ENCODE measurements around the gene DPP6. TPM values are rescaled to one million over a fixed set of nuclear protein-coding genes. Genes with fewer than 3 reads are reported as not detected.

The DPP6 gene
- total RNA-seq, 2 experiments from 2014 or later = not detected

GRCh38 chr7:154436560-154436959, 384.4 kb downstream of the DPP6 start:
- no peak for DNase-seq
- ATAC-seq = no peak

GRCh38 chr7:154437234-154437633, 385.0 kb downstream of the DPP6 start:
- Mint-ChIP-seq H3K27me3 (no peaks in the 10 kb centered on the region), H3K9me3 (ENCODE audit: low read depth) (peaks cover 3% of the 10 kb centered on the region), H3K27ac (no peak overlapping the region), H3K36me3 (ENCODE audit: low read depth) (no peaks in the 10 kb centered on the region), H3K4me1 (no peaks in the 10 kb centered on the region), H3K4me3 (no peak overlapping the region)
- intact Hi-C loops (cut with DNase I, micrococcal nuclease) = no loop called here
- CTCF ChIA-PET = no interaction called here
- POLR2A ChIA-PET = no interaction called here
- DNase-seq (no peak), ATAC-seq (no peak)

More at GRCh38 chr7:154436560-154436959, 384.4 kb downstream of the DPP6 start:
- POLR2A ChIA-PET = no interaction called here
- H3K27ac Mint-ChIP-seq = no peak overlapping the region
- H3K9me3 Mint-ChIP-seq (ENCODE audit: low read depth) = peaks cover 3% of the 10 kb centered on the region
- H3K4me1 Mint-ChIP-seq = no peaks in the 10 kb centered on the region
- H3K27me3 Mint-ChIP-seq = no peaks in the 10 kb centered on the region
- H3K36me3 Mint-ChIP-seq (ENCODE audit: low read depth) = no peaks in the 10 kb centered on the region
- CTCF ChIA-PET = no interaction called here
- no peak overlapping the region for H3K4me3 Mint-ChIP-seq
- intact Hi-C loops (cut with DNase I, micrococcal nuclease) = no loop called here

GRCh38 chr7:154438571-154439367, 386.6 kb downstream of the DPP6 start:
- ChIA-PET POLR2A (no interaction called here), CTCF (no interaction called here)
- H3K4me1 Mint-ChIP-seq = no peaks in the 10 kb centered on the region
- H3K27ac Mint-ChIP-seq = no peak overlapping the region
- no peak overlapping the region for H3K4me3 Mint-ChIP-seq
- ATAC-seq = no peak
- intact Hi-C loops (cut with DNase I, micrococcal nuclease) = no loop called here
- no peak for DNase-seq
- H3K9me3 Mint-ChIP-seq (ENCODE audit: low read depth) = peaks cover 6% of the 10 kb centered on the region
- no peaks in the 10 kb centered on the region for H3K27me3 Mint-ChIP-seq
- H3K36me3 Mint-ChIP-seq (ENCODE audit: low read depth) = no peaks in the 10 kb centered on the region

DNA sequence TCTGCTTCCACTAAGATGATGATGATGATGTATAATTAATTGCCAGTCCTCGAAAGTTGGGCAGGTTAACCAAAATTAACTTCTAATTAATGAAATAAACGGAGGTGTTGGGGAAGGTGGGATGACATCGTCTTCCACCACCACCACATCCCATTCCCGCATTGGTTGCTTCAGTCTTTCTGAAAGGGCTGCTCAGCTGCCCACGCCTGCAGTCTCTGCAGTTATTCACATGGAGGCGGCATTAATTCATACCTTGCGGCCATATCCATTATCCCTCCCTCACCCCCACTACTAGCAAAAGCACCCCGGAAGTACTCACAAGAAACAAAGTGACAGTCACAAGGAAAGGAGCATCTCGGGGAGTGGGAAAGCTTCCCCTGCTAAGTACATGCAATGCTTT, 387.9 kb downstream of the DPP6 start:
- ATAC-seq = no peak
- ChIA-PET CTCF (no interaction called here), POLR2A (no interaction called here)
- Mint-ChIP-seq H3K9me3 (ENCODE audit: low read depth) (peaks cover 6% of the 10 kb centered on the region), H3K36me3 (ENCODE audit: low read depth) (no peaks in the 10 kb centered on the region), H3K27me3 (no peaks in the 10 kb centered on the region), H3K27ac (no peak overlapping the region), H3K4me1 (no peaks in the 10 kb centered on the region), H3K4me3 (no peak overlapping the region)
- DNase-seq = no peak
- intact Hi-C loops (cut with DNase I, micrococcal nuclease) = no loop called here

GRCh38 chr7:154440651-154441050, 388.5 kb downstream of the DPP6 start:
- H3K9me3 Mint-ChIP-seq (ENCODE audit: low read depth) = peaks cover 9% of the 10 kb centered on the region
- no peaks in the 10 kb centered on the region for H3K36me3 Mint-ChIP-seq (ENCODE audit: low read depth)
- H3K4me1 Mint-ChIP-seq = no peaks in the 10 kb centered on the region
- DNase-seq = no peak
- H3K4me3 Mint-ChIP-seq = no peak overlapping the region
- no peak for ATAC-seq
- intact Hi-C loops (cut with DNase I, micrococcal nuclease) = no loop called here
- ChIA-PET CTCF (no interaction called here), POLR2A (no interaction called here)
- no peak overlapping the region for H3K27ac Mint-ChIP-seq
- H3K27me3 Mint-ChIP-seq = no peaks in the 10 kb centered on the region

GRCh38 chr7:154441811-154442210, 389.6 kb downstream of the DPP6 start:
- ATAC-seq = no peak
- POLR2A ChIA-PET = no interaction called here
- intact Hi-C loops (cut with DNase I, micrococcal nuclease) = no loop called here

DNA sequence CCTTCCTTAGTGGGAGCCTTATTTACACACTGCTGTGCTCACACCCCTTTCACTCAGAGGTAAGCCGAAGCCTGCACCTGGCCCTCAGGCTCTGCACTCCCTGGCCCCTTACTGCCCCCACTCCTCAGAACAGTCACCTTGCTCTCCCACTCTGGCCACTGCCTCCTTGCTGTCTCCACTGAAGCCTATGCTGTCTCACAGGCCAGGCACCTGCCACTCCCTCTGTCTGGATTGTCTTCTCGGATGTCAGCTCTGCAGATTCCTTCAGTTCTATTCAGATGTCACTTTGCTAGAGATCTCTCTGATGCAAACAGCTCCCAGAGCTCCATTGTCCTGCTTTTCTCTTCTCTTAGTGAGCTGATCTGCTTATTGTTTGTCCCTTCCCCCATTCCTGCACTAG, 390.7 kb downstream of the DPP6 start:
- ATAC-seq = no peak
- H3K4me3 Mint-ChIP-seq = no peak overlapping the region
- no peak overlapping the region for H3K27ac Mint-ChIP-seq
- no peak for DNase-seq
- POLR2A ChIA-PET = no interaction called here
- H3K36me3 Mint-ChIP-seq (ENCODE audit: low read depth) = no peaks in the 10 kb centered on the region
- H3K27me3 Mint-ChIP-seq = no peaks in the 10 kb centered on the region
- H3K4me1 Mint-ChIP-seq = no peaks in the 10 kb centered on the region
- H3K9me3 Mint-ChIP-seq (ENCODE audit: low read depth) = peaks cover 8% of the 10 kb centered on the region
- CTCF ChIA-PET = no interaction called here
- intact Hi-C loops (cut with DNase I, micrococcal nuclease) = no loop called here

More at GRCh38 chr7:154441811-154442210, 389.6 kb downstream of the DPP6 start:
- no peaks in the 10 kb centered on the region for H3K27me3 Mint-ChIP-seq
- DNase-seq = no peak
- CTCF ChIA-PET = no interaction called here
- no peak overlapping the region for H3K4me3 Mint-ChIP-seq
- no peaks in the 10 kb centered on the region for H3K36me3 Mint-ChIP-seq (ENCODE audit: low read depth)
- no peaks in the 10 kb centered on the region for H3K4me1 Mint-ChIP-seq
- H3K27ac Mint-ChIP-seq = no peak overlapping the region
- H3K9me3 Mint-ChIP-seq (ENCODE audit: low read depth) = peaks cover 7% of the 10 kb centered on the region

GRCh38 chr7:154450451-154450850, 398.3 kb downstream of the DPP6 start:
- Mint-ChIP-seq H3K9me3 (ENCODE audit: low read depth) (peaks cover 6% of the 10 kb centered on the region), H3K36me3 (ENCODE audit: low read depth) (no peaks in the 10 kb centered on the region), H3K4me3 (no peak overlapping the region), H3K27me3 (no peaks in the 10 kb centered on the region), H3K27ac (no peak overlapping the region), H3K4me1 (no peaks in the 10 kb centered on the region)
- POLR2A ChIA-PET = no interaction called here
- DNase-seq = no peak
- CTCF ChIA-PET = no interaction called here
- intact Hi-C loops (cut with DNase I, micrococcal nuclease) = no loop called here
- ATAC-seq = no peak

- ChIA-PET CTCF (no interaction called here), POLR2A (no interaction called here)
- no peak overlapping the region for H3K4me3 Mint-ChIP-seq
- no peak for ATAC-seq
- H3K9me3 Mint-ChIP-seq (ENCODE audit: low read depth) = peaks cover 5% of the 10 kb centered on the region
- intact Hi-C loops (cut with DNase I, micrococcal nuclease) = no loop called here
- H3K4me1 Mint-ChIP-seq = no peaks in the 10 kb centered on the region
- no peaks in the 10 kb centered on the region for H3K36me3 Mint-ChIP-seq (ENCODE audit: low read depth)
- H3K27me3 Mint-ChIP-seq = no peaks in the 10 kb centered on the region
- no peak overlapping the region for H3K27ac Mint-ChIP-seq
- no peak for DNase-seq
Measured at GRCh38 chr7:154451480-154452457, 399.6 kb downstream of the DPP6 start.

- no peaks in the 10 kb centered on the region for H3K27me3 Mint-ChIP-seq
- intact Hi-C loops (cut with DNase I, micrococcal nuclease) = no loop called here
- H3K36me3 Mint-ChIP-seq (ENCODE audit: low read depth) = no peaks in the 10 kb centered on the region
- DNase-seq (no peak), ATAC-seq (no peak)
- H3K9me3 Mint-ChIP-seq (ENCODE audit: low read depth) = peaks cover 22% of the 10 kb centered on the region
- no peaks in the 10 kb centered on the region for H3K4me1 Mint-ChIP-seq
- ChIA-PET POLR2A (no interaction called here), CTCF (no interaction called here)
- H3K27ac Mint-ChIP-seq = no peak overlapping the region
- H3K4me3 Mint-ChIP-seq = no peak overlapping the region
Measured at GRCh38 chr7:154463794-154464193, 411.6 kb downstream of the DPP6 start.

- DNase-seq (no peak), ATAC-seq (no peak)
- no peak overlapping the region for H3K27ac Mint-ChIP-seq
- intact Hi-C loops (cut with DNase I, micrococcal nuclease) = no loop called here
- ChIA-PET CTCF (no interaction called here), POLR2A (no interaction called here)
- H3K27me3 Mint-ChIP-seq = no peaks in the 10 kb centered on the region
- H3K4me1 Mint-ChIP-seq = no peaks in the 10 kb centered on the region
- H3K36me3 Mint-ChIP-seq (ENCODE audit: low read depth) = no peaks in the 10 kb centered on the region
- no peak overlapping the region for H3K4me3 Mint-ChIP-seq
- H3K9me3 Mint-ChIP-seq (ENCODE audit: low read depth) = peaks cover 5% of the 10 kb centered on the region
Measured at GRCh38 chr7:154469652-154470051, 417.5 kb downstream of the DPP6 start.

DNA sequence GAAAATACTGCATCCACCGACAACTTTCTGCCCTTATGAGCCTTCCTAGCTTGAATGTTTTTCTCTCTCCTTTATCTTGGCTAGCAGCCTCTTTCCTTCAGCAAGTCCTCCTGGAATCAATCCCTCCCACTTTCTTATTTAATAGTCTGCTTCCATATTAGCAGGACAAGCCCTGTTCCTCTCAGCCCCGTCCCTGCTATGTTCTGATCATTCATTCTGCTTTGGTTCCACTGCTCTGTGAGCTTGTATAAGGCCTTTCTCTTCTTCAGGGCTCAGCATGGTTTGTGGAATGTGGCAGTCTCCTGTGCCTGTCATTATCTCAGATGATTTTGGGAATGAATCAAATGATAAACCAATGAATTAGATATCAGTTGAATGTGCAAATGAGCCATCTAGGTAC, 420.1 kb downstream of the DPP6 start:
- CTCF ChIA-PET = no interaction called here
- Mint-ChIP-seq H3K27me3 (no peaks in the 10 kb centered on the region), H3K4me3 (no peak overlapping the region), H3K4me1 (no peaks in the 10 kb centered on the region), H3K9me3 (ENCODE audit: low read depth) (peaks cover 2% of the 10 kb centered on the region), H3K36me3 (ENCODE audit: low read depth) (no peaks in the 10 kb centered on the region), H3K27ac (no peak overlapping the region)
- ATAC-seq (no peak), DNase-seq (no peak)
- intact Hi-C loops (cut with DNase I, micrococcal nuclease) = no loop called here
- POLR2A ChIA-PET = no interaction called here
